ENCODE results near the gene IKZF1. TPM values are rescaled to one million over a fixed set of nuclear protein-coding genes. Genes with fewer than 3 reads are reported as not detected.

IKZF1 gene
- total and polyA plus RNA-seq, 9 of the 15 experiments (the other 6 are each of a cell fraction or from before 2014, with no cell fraction given) = 12.6 to 85.3 (median 44.7) TPM

DNA sequence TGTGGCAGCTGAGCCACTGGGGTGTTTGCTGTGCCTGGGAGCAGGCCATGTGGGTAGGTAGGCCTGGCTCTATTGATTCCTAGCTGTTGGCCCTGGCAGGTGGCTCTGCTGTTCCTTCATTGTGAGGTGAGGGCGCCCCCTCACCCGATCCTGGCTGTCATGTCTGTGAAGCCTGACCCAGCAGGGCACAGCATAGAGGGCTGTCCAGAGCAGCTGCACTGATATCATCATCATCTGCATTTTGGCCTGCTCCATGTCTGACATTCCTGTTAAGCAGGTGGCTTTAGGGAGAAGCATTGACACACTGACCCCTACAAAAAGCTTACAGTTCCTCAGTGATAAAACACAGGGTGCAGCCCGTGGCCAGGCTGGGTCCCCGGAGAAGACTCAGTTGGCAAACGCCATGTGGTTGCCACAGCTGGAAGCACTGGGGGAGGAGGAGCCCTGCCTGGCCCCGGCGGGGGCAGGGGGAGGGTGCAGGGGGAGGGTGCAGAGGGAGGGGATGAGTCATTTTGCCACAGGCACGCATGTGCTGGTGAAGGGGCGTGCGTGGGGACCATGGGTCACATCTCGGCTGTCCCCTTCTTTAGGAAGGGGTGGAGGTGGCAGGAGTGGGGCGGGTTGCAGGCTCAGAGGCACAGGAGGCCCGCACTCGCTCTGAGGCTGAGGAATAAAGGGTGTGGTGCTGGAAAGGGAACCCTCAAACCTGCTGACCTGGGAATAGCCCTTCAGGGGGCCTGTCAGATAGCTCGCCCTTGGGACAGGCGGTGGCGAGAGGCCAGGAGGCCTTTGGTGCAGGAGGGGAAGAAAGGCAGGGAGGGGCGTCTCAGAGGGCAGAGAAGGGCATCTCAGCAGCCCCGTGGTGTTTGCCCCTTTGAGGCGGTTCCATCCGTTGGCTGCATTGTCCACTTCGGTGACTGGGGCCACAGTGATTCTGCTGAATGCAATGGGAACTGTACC is 31.6 kb downstream of the IKZF1 start (continued):
- TF ChIP-seq, protein P1, sequence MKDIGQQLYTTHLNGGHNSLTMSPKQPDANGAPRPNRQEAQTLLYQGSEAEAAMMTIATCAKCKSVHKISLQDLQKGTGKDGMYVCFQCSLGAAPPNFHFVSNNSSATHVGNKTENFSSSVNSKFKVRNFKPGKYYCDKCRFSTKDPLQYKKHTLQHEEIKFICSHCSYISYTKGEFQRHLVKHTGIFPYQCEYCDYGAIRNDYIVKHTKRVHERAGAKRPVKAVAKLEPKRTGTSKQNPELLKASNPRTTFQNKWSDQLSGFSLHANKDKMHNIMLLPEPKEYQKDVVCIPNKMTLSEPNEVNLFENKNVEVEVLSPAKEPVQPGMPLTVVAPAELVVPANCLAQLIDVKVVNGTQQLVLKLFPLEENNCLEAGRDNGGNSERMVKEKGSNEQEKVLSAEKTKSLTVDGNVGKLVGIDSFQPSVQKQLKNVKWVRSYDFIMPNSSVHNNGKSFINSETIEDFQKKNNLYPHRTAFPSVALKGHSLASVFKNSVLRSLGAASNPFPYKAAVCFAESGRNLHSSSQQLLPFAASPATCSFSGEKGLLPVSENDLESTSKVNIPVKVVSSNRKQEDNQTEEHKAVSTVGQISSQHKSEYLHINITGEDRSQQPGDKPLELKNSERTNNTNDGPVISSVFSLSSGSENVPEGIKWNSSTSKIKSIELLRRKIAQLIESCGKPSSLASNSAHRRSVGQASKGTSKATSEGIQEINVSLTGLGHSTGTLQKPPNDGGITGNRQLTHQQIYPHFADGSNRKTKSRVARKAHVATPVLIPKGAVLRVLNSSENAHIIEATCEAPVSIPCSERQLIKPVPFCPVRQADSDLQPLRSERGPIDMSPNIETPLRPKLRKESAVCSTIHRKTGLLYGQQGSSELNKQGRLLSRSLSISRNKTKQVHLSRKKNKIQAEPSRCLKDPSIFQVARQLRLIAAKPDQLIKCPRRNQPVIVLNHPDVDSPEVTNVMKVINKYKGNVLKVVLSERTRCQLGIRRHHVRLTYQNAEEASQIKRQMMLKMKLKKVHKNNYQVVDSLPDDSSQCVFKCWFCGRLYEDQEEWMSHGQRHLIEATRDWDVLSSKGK (CRISPR knock-in tag; IDR thresholded peaks at IDR 0.05) = no peak
- TF ChIP-seq DACH1 (IDR thresholded peaks at IDR 0.05; ENCODE audit: partially characterized antibody) = no peak
- TF ChIP-seq RCOR1 (IDR thresholded peaks at IDR 0.05; ENCODE audit: borderline replicate concordance in 1 of 2, low read depth in 2 of 2, low read length in 2 of 2) = 0 out of 4 replicates have a peak, but pooled peaks of 1 of the 2 experiments have one; percentile 9
- no peak for TF ChIP-seq XRCC4 (IDR thresholded peaks at IDR 0.05; ENCODE audit: extremely low read depth, insufficient read depth, insufficient read length)
- no peak for TF ChIP-seq POLR2B (IDR thresholded peaks at IDR 0.05; ENCODE audit: low read depth, partially characterized antibody)
- TF ChIP-seq POLR2G (IDR thresholded peaks at IDR 0.05; ENCODE audit: low read depth, low read length) = peak; percentile 36; the same call in 1 of the 2 replicates
- TF ChIP-seq SMARCA5 (IDR thresholded peaks at IDR 0.05) = no peak
- TF ChIP-seq RBM22 (IDR thresholded peaks at IDR 0.05; ENCODE audit: low read depth, low read length, poor library complexity, severe bottlenecking) = no peak
- TF ChIP-seq CC2D1A (IDR thresholded peaks at IDR 0.05) = no peak
- no peak for TF ChIP-seq NFE2 (IDR thresholded peaks at IDR 0.05; ENCODE audit: low read depth)
- no peak for TF ChIP-seq ELF1 (tag; IDR thresholded peaks at IDR 0.05)
- 0 out of 2 replicates have a peak, but pooled peaks have one; percentile 9 for TF ChIP-seq CXXC5 (CRISPR knock-in tag; IDR thresholded peaks at IDR 0.05)
- TF ChIP-seq, protein P2, sequence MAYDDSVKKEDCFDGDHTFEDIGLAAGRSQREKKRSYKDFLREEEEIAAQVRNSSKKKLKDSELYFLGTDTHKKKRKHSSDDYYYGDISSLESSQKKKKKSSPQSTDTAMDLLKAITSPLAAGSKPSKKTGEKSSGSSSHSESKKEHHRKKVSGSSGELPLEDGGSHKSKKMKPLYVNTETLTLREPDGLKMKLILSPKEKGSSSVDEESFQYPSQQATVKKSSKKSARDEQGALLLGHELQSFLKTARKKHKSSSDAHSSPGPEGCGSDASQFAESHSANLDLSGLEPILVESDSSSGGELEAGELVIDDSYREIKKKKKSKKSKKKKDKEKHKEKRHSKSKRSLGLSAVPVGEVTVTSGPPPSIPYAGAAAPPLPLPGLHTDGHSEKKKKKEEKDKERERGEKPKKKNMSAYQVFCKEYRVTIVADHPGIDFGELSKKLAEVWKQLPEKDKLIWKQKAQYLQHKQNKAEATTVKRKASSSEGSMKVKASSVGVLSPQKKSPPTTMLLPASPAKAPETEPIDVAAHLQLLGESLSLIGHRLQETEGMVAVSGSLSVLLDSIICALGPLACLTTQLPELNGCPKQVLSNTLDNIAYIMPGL (CRISPR knock-in tag; IDR thresholded peaks at IDR 0.05) = no peak
- TF ChIP-seq, protein P3, sequence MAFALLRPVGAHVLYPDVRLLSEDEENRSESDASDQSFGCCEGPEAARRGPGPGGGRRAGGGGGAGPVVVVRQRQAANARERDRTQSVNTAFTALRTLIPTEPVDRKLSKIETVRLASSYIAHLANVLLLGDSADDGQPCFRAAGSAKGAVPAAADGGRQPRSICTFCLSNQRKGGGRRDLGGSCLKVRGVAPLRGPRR (CRISPR knock-in tag; IDR thresholded peaks at IDR 0.05) = no peak
- TF ChIP-seq ZNF77 (CRISPR knock-in tag; IDR thresholded peaks at IDR 0.05) = no peak
- peak; percentile 52; the same call in 1 of the 2 replicates for TF ChIP-seq RUNX1 (IDR thresholded peaks at IDR 0.05; ENCODE audit: low read depth)
- TF ChIP-seq, protein P4, sequence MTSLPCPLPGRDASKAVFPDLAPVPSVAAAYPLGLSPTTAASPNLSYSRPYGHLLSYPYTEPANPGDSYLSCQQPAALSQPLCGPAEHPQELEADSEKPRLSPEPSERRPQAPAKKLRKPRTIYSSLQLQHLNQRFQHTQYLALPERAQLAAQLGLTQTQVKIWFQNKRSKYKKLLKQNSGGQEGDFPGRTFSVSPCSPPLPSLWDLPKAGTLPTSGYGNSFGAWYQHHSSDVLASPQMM (CRISPR knock-in tag; IDR thresholded peaks at IDR 0.05) = no peak
- TF ChIP-seq, protein P5, sequence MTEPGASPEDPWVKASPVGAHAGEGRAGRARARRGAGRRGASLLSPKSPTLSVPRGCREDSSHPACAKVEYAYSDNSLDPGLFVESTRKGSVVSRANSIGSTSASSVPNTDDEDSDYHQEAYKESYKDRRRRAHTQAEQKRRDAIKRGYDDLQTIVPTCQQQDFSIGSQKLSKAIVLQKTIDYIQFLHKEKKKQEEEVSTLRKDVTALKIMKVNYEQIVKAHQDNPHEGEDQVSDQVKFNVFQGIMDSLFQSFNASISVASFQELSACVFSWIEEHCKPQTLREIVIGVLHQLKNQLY (CRISPR knock-in tag; conservative IDR thresholded peaks at IDR 0.05) = no peak
- no peak for TF ChIP-seq ZZZ3 (IDR thresholded peaks at IDR 0.05)
